Omental fat pad (tissue), 4 donors: ENCODE data around the gene TACSTD2. TPM values are rescaled to one million over a fixed set of nuclear protein-coding genes. Genes with fewer than 3 reads are reported as not detected.
"Not testable (repeated sequence)": the region's sequence is repeated elsewhere in the genome, so short reads cannot be mapped to it uniquely, and the experiment has no call there.

Source experiments
- ATAC-seq: fragments of 150-250 bp; one replicate; pipeline ENCODE4 v1.9.1; 2016; ENCODE audit warnings: mild to moderate bottlenecking, moderate library complexity; ENCODE audit not compliant: low FRiP score
- DNase-seq: peaks from one replicate; pipeline ENCODE4 v3.0.0-alpha.2; 2019; ENCODE audit warnings: low spot score
- total RNA-seq, 4 donors: library from RNA; depleted of rRNA; stranded (reverse); fragments of >200 nt; gene quantifications; one replicate each; pipeline ENCODE4 v1.1.0, GENCODE V29; 2016
- TF ChIP-seq, protein P1 (sequence below), 3 donors: fragments of 450-650 bp; IDR thresholded peaks; one replicate each; pipeline ENCODE4 v1.5.1; 2016 to 2017; ENCODE audit warnings: antibody characterized with exemption in 3 of 3, mild to moderate bottlenecking in 3 of 3, moderate library complexity in 2 of 3

Gene TACSTD2
- total RNA-seq, 4 donors from 2014 or later: 0.88 to 2.7 (median 1.1) TPM

DNA sequence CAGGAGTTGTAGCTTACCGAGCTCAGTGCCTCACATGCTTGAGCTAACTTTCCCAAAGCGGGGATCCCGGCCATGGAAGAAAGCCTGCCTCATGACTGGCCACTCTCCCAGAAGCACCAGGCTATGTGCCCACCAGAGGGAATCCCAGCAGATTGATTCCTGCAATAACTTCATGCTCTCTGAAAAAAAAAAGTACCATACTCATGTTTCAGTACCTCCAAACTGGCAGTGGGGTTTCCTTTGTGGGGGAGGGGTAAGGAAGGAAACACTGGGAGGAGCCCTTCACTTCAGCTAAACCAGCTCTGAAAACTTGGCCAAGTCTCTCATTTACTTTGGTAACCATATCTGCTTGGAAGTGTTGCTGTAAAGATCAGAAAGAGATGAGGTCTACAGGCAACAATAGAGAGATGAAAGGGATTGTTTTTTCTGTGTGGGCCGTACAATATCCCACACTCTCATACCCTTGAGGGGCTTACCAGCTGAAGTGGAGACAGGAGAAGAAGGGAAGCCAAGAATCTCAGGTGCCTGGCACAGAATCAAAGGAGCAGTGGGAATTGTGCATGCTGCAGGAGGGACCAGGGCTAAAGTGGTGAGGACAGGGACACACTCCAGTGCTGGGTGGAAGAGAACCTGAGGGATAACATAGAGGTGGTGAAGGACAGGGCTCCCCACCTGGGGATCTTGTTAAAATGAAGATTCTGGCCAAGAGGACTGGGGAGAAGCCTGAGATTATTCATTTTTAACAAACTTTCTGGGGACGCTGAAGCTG, 42.4 kb upstream of the TACSTD2 start:
- DNase-seq (no peak), ATAC-seq (no peak)
- TF ChIP-seq, protein P1, sequence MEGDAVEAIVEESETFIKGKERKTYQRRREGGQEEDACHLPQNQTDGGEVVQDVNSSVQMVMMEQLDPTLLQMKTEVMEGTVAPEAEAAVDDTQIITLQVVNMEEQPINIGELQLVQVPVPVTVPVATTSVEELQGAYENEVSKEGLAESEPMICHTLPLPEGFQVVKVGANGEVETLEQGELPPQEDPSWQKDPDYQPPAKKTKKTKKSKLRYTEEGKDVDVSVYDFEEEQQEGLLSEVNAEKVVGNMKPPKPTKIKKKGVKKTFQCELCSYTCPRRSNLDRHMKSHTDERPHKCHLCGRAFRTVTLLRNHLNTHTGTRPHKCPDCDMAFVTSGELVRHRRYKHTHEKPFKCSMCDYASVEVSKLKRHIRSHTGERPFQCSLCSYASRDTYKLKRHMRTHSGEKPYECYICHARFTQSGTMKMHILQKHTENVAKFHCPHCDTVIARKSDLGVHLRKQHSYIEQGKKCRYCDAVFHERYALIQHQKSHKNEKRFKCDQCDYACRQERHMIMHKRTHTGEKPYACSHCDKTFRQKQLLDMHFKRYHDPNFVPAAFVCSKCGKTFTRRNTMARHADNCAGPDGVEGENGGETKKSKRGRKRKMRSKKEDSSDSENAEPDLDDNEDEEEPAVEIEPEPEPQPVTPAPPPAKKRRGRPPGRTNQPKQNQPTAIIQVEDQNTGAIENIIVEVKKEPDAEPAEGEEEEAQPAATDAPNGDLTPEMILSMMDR (IDR thresholded peaks at IDR 0.05): no peak

DNA sequence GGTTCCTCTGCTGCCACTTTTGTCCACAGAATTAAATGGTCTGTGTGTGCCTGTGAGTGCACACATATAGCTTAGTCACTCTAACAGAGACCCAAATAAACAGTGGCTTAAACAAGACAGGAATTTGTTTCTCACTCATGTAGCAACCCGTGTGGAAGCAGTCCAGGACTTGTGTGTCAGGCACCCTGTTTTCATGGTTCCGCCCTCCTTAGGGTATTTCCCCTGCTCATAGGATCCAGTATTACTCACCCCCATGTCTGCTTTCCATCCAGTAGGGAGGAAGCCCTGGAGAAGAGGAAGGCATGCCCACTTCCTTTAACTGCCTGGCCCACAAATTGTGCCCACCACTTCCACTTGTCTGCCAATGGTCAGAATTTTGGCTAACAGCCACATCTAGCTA, 41.3 kb upstream of the TACSTD2 start:
- DNase-seq (peak; percentile 25), ATAC-seq (peak; percentile 97)
- TF ChIP-seq, protein P1 (IDR thresholded peaks at IDR 0.05): no peak

DNA sequence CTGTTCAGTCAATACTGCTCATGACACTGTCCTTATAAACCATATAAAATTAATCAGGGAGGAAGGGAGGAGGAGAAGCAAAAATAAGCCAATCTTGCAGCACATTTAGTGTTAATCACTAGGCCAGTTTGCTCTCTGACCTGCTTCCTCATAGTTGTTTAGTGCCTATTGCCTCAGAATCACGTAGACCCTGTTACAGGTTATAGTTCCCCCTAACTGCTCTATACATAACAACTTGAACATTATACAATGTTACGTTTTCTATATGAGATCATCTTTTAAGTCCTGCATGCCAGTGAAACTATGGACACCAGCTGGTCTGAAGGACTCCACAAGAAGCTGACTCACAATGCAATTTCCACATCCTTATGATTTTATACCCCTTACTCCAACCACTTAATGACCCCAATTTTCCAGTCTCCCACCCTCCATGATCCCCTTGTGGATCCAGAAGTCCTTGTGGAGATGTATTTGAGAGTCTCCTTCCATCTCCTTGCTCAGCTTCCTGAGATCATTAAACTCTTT, 34.9 kb upstream of the TACSTD2 start:
- ATAC-seq (no peak), DNase-seq (no peak)
- TF ChIP-seq, protein P1 (IDR thresholded peaks at IDR 0.05): no peak

DNA sequence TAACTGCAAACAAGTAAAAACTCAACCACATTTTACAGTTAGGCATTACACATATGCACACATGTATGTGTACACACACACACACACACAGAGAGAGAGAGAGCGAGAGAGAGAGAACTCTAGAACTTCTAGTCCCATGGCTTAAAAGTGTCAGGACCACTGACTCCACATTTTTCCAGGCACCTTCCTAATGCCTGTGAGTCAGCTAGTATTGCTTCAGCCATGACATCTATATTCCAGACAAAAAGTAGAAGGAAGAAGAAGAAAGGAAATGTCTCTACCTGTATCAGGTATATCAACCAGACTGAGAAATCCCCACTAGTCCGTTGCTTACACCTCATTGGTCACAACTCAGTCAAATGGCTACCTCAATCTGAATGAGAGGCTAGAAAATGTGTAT, 31.9 kb upstream of the TACSTD2 start:
- DNase-seq (no peak), ATAC-seq (peak; percentile 55)
- TF ChIP-seq, protein P1 (IDR thresholded peaks at IDR 0.05): no peak

DNA sequence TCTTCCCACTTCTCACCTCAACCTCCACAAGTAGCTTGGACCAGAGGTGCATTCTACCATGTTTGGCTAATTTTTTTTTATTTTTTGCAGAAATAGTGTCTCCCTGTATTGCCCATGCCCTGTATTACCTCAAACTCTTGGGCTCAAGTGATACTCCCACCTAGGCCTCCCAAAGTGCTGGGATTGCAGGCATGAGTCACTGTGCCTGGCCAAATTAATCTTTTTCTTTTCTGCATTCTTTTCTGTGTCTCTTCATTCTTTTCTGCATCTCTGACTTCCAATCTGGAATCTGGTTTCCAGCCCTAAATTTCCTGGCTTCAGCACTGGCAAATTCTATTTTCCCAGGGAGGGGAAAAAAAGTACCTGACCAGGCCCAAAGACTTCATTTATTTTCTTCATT, 31.2 kb upstream of the TACSTD2 start:
- DNase-seq (no peak), ATAC-seq (peak; percentile 65)
- TF ChIP-seq, protein P1 (IDR thresholded peaks at IDR 0.05): no peak

DNA sequence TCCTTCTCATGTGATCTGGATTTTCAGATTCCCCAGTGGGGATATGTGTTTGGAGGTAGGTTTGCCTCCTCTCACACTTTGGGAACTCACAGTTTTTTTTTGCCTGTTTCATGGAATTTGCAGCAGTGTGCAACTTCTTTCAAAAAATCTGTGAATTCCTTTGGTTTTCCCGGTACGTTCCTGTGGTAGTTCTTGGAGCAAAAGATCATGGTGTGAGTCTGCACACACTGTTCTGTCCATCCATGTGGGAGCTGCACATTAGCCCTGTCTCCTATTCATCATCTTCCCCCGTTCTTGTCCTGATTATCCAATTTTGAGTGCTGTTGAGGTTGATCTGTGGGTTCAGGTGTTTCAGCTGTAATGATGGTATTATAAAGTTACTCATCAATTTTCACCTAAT, 30.3 kb upstream of the TACSTD2 start:
- DNase-seq: no peak
- ATAC-seq: no peak
- TF ChIP-seq, protein P1 (IDR thresholded peaks at IDR 0.05): no peak

DNA sequence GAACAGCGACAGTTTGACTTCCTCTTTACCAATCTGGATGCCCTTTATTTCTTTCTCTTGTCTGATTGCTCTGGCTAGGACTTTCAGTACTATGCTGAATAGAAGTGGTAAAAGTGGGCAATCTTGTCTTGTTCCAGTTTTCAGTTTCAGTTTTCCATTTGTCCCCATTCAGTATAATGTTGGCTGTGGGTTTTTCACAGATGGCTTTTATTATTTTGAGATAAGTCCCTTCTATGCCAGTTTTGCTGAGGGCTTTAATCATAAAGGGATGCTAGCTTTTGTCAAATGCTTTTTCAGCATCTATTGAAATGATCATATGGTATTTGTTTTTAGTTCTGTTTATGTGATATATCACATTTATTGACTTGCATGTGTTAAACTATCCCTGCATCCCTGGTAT, 24.9 kb upstream of the TACSTD2 start:
- not testable (repeated sequence) for ATAC-seq, DNase-seq
